Measurements from ENCODE around the gene LCN10.

GRCh38 chr9:136743639-136744211 is 985 bp upstream of the LCN10 start:
- no peak for TF ChIP-seq CTCF (IDR thresholded peaks at IDR 0.05)
- no peak for TF ChIP-seq EZH2 (IDR thresholded peaks at IDR 0.05)
- TF ChIP-seq EZH2phosphoT487 (IDR thresholded peaks at IDR 0.05): no peak
